OCI-LY1 (cell line): Measurements from ENCODE around the gene ANKRD65.
"Not testable (repeated sequence)": the region's sequence is repeated elsewhere in the genome, so short reads cannot be mapped to it uniquely, and the experiment has no call there.

ENCODE experiments used
- H2AFZ ChIP-seq: fragments of 200-600 bp; sonication (generic), shearing (Covaris generic); 2 replicates; pipeline ENCODE4 v1.6.0; 2014; ENCODE audit warnings: antibody characterized with exemption, mild to moderate bottlenecking, low read length
- H3F3A ChIP-seq: fragments of 200-600 bp; sonication (generic), shearing (Covaris generic); 2 replicates; pipeline ENCODE4 v1.6.0; 2014; ENCODE audit warnings: mild to moderate bottlenecking, antibody characterized with exemption, low read length, moderate library complexity; ENCODE audit not compliant: insufficient read depth
- H3K27ac ChIP-seq: fragments of 200-600 bp; sonication (generic); 2 replicates; pipeline ENCODE4 v1.5.1; 2014; ENCODE audit warnings: low read length, mixed run types, mild to moderate bottlenecking, low read depth; ENCODE audit not compliant: poor library complexity, severe bottlenecking
- H3K27me3 ChIP-seq: fragments of 200-600 bp; sonication (generic); 2 replicates; pipeline ENCODE4 v1.6.0; 2014; ENCODE audit warnings: antibody characterized with exemption, mild to moderate bottlenecking, low read length, moderate library complexity; ENCODE audit not compliant: insufficient read depth
- H3K36me3 ChIP-seq: fragments of 200-600 bp; sonication (generic); 2 replicates; pipeline ENCODE4 v1.6.1; 2014; ENCODE audit warnings: mild to moderate bottlenecking, antibody characterized with exemption, low read length, moderate library complexity, mixed read lengths; ENCODE audit not compliant: insufficient read depth
- H3K4me1 ChIP-seq: fragments of 200-600 bp; sonication (generic); 2 replicates; pipeline ENCODE4 v1.5.1; 2014; ENCODE audit warnings: mild to moderate bottlenecking, low read length, moderate library complexity; ENCODE audit not compliant: insufficient read depth, severe bottlenecking
- H3K4me2 ChIP-seq: fragments of 200-600 bp; sonication (generic), shearing (Covaris generic); 2 replicates; pipeline ENCODE4 v1.6.1; 2014; ENCODE audit warnings: low read length
- H3K4me3 ChIP-seq: fragments of 200-600 bp; sonication (generic); 2 replicates; pipeline ENCODE4 v1.5.1; 2014; ENCODE audit warnings: low read length, low read depth, mild to moderate bottlenecking, mixed read lengths; ENCODE audit not compliant: poor library complexity, severe bottlenecking
- H3K79me2 ChIP-seq: fragments of 200-600 bp; shearing (Covaris generic); 2 replicates; pipeline ENCODE4 v1.6.1; 2016; ENCODE audit warnings: mixed run types, low read length, mixed read lengths; ENCODE audit not compliant: insufficient read depth
- H3K9ac ChIP-seq: fragments of 200-600 bp; sonication (generic), shearing (Covaris generic); 2 replicates; pipeline ENCODE4 v1.6.1; 2014; ENCODE audit warnings: mild to moderate bottlenecking, low read length, mixed read lengths
- H3K9me2 ChIP-seq: fragments of 200-600 bp; sonication (generic), shearing (Covaris generic); 2 replicates; pipeline ENCODE4 v1.6.1; 2014; ENCODE audit warnings: low read depth, mild to moderate bottlenecking, low read length, mixed read lengths
- H3K9me3 ChIP-seq: fragments of 200-600 bp; shearing (Covaris generic); 2 replicates; pipeline ENCODE4 v1.6.1; 2014; ENCODE audit warnings: low read length, mixed read lengths
- H4K20me1 ChIP-seq: fragments of 200-600 bp; sonication (generic), shearing (Covaris generic); 2 replicates; pipeline ENCODE4 v1.6.0; 2016; ENCODE audit warnings: mild to moderate bottlenecking, low read length; ENCODE audit not compliant: insufficient read depth
- CTCF ChIP-seq: fragments of 200-600 bp; sonication (generic), shearing (Covaris generic); IDR thresholded peaks from 2 replicates; pipeline ENCODE4 v1.5.1; 2017; ENCODE audit warnings: mild to moderate bottlenecking, antibody characterized with exemption, low read length, moderate library complexity, mixed read lengths
- EZH2 ChIP-seq: fragments of 200-600 bp; sonication (generic), shearing (Covaris generic); IDR thresholded peaks from 2 replicates; pipeline ENCODE4 v1.8.0; 2017; ENCODE audit warnings: borderline replicate concordance, mixed run types, mild to moderate bottlenecking, antibody characterized with exemption, low read length, moderate library complexity, mixed read lengths

The ANKRD65 gene

GRCh38 chr1:1388078-1388472 lies 33.0 kb downstream of the ANKRD65 start:
- TF ChIP-seq EZH2 = no peak
- TF ChIP-seq CTCF = no peak

GRCh38 chr1:1387098-1388077 lies 33.7 kb downstream of the ANKRD65 start:
- Histone ChIP-seq H3K9ac (no peak overlapping the region), H2AFZ (no peak overlapping the region), H3K27me3 (no peaks in the 10 kb centered on the region), H3K36me3 (peaks cover 80% of the 10 kb centered on the region), H3K9me2 (no peaks in the 10 kb centered on the region), H3K4me2 (no peak overlapping the region), H3K9me3 (no peaks in the 10 kb centered on the region), H3K79me2 (no peaks in the 10 kb centered on the region), H3K4me1 (no peaks in the 10 kb centered on the region), H3K27ac (no peak overlapping the region), H3K4me3 (no peak overlapping the region), H4K20me1 (no peaks in the 10 kb centered on the region), H3F3A (no peaks in the 10 kb centered on the region)
- no peak for TF ChIP-seq CTCF

More at GRCh38 chr1:1388078-1388472, 33.0 kb downstream of the ANKRD65 start:
- Histone ChIP-seq H3F3A (no peaks in the 10 kb centered on the region), H3K9me2 (no peaks in the 10 kb centered on the region), H3K4me3 (no peak overlapping the region), H3K4me2 (no peak overlapping the region), H3K79me2 (no peaks in the 10 kb centered on the region), H3K9ac (no peak overlapping the region), H3K36me3 (peaks cover 87% of the 10 kb centered on the region), H4K20me1 (no peaks in the 10 kb centered on the region), H2AFZ (no peak overlapping the region), H3K27me3 (no peaks in the 10 kb centered on the region), H3K4me1 (no peaks in the 10 kb centered on the region), H3K9me3 (no peaks in the 10 kb centered on the region), H3K27ac (no peak overlapping the region)

- Histone ChIP-seq H4K20me1 (no peaks in the 10 kb centered on the region), H3K79me2 (no peaks in the 10 kb centered on the region), H3K27ac (no peak overlapping the region), H3K9ac (no peak overlapping the region), H3K27me3 (no peaks in the 10 kb centered on the region), H3K9me3 (no peaks in the 10 kb centered on the region), H3K36me3 (peaks cover 79% of the 10 kb centered on the region), H3K4me1 (no peaks in the 10 kb centered on the region), H2AFZ (no peak overlapping the region), H3F3A (no peaks in the 10 kb centered on the region), H3K4me3 (no peak overlapping the region), H3K9me2 (no peaks in the 10 kb centered on the region), H3K4me2 (no peak overlapping the region)
- no peak for TF ChIP-seq EZH2
- no peak for TF ChIP-seq CTCF
These were observed 35.1 kb downstream of the ANKRD65 start for GRCh38 chr1:1385931-1386330.

GRCh38 chr1:1385339-1385738 lies 35.7 kb downstream of the ANKRD65 start:
- not testable (repeated sequence) for H3K27me3 ChIP-seq, H3K27ac ChIP-seq, H3K4me1 ChIP-seq, H3K79me2 ChIP-seq, H3K9me3 ChIP-seq, H2AFZ ChIP-seq, H3K9me2 ChIP-seq, H3K4me2 ChIP-seq, H3K4me3 ChIP-seq, H4K20me1 ChIP-seq, H3F3A ChIP-seq, H3K9ac ChIP-seq
- H3K36me3 ChIP-seq = peaks cover 73% of the 10 kb centered on the region
